ENCODE results near the gene NMT1. TPM values are rescaled to one million over a fixed set of nuclear protein-coding genes. Genes with fewer than 3 reads are reported as not detected.

Gene NMT1
- total RNA-seq, 1 donor from 2014 or later = 96.5 TPM

DNA sequence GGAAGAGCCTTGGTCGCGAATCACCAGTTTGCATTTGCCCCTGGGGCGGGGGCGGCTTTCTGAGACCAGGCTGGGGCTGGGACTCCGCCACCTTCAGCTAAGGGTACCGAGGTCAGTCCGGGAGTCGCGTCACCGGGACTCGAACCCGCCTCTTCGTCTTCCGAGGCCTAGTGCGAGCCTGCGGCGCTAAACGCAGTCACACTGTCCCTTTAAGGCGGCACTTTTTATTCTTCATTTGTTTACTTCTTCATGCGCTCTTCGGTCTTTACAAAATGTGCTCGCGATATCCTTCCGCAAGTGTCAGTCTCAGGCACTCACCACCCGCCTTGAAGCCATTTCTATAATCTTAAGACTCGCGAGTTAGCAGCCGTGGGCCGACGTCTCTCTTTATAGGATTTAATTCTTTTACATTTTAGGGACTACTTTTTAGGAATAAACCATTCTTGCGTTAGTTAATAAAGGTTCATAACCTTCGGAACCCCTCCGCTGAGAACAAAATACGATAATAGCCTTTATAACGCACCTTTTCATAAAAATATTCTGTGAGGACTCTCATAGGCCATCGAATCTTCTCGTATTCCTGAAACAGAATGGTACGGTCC, 86.6 kb downstream of the NMT1 start:
- Mint-ChIP-seq H3K27ac (ENCODE audit: unreplicated experiment) (peak overlapping the region; percentile 100), H3K4me3 (ENCODE audit: unreplicated experiment) (peak overlapping the region; percentile 98), H3K4me1 (ENCODE audit: low read depth, unreplicated experiment) (peaks cover 17% of the 10 kb centered on the region), H3K27me3 (ENCODE audit: unreplicated experiment) (peaks cover 8% of the 10 kb centered on the region), H3K36me3 (ENCODE audit: unreplicated experiment) (no peaks in the 10 kb centered on the region), H3K9me3 (ENCODE audit: unreplicated experiment) (peaks cover 18% of the 10 kb centered on the region)
- TF ChIP-seq, protein P1, sequence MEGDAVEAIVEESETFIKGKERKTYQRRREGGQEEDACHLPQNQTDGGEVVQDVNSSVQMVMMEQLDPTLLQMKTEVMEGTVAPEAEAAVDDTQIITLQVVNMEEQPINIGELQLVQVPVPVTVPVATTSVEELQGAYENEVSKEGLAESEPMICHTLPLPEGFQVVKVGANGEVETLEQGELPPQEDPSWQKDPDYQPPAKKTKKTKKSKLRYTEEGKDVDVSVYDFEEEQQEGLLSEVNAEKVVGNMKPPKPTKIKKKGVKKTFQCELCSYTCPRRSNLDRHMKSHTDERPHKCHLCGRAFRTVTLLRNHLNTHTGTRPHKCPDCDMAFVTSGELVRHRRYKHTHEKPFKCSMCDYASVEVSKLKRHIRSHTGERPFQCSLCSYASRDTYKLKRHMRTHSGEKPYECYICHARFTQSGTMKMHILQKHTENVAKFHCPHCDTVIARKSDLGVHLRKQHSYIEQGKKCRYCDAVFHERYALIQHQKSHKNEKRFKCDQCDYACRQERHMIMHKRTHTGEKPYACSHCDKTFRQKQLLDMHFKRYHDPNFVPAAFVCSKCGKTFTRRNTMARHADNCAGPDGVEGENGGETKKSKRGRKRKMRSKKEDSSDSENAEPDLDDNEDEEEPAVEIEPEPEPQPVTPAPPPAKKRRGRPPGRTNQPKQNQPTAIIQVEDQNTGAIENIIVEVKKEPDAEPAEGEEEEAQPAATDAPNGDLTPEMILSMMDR (IDR thresholded peaks at IDR 0.05; ENCODE audit: partially characterized antibody, unreplicated experiment) = no peak
- peak; percentile 83 for DNase-seq

DNA sequence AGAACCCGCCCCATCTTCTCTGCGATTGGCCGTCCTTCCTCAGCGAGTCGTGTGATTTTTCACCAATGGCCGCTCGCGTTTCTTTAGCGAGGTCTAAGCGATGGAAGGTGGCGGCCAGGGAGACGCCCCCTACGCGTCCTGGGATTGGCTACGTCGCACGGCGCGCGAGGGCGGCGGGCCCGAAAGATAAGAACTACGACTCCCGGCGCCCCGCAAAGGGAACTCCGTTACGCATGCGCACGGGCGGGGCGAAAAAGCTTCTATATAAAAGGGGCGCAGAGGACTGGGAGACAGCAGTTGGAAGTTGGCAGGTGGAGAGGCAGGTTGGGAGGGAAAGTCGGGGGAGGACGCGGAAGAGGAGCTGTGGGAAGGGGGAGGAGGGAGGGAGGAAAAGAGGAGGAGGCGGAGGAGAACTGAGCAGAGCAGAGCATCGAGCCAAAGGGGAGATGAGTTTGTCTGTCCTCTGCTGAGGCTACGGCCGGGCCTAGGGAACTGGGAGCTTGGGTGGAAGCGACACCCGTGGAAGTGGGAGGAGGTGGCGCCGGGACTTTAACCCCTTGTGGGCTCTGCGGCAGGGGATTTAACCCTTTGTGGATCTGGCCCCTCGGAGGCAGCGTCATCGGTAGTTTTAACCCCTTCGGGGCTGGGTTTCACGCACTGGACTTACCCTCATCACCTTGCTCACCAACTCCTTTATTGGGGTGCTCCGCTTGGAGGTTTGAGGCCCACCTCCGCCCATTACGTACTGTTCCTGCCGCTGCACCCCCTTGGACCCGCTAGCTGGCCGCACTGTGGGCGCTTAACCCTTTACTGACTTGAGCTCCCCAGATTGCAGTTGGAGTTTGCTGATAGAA, 87.3 kb downstream of the NMT1 start, which contains the start of gene HEXIM1:
Gene HEXIM1 (plus strand): TSS at position 293 of the 854 bp plus-strand sequence. CDS start 716 bp downstream, outside the sequence.
- peak; percentile 98 for DNase-seq
- TF ChIP-seq, protein P1 (IDR thresholded peaks at IDR 0.05; ENCODE audit: partially characterized antibody, unreplicated experiment) = no peak
- H3K27ac Mint-ChIP-seq (ENCODE audit: unreplicated experiment) = peak within 1 kb of the TSS; percentile 100
- H3K27me3 Mint-ChIP-seq (ENCODE audit: unreplicated experiment) = peaks cover 8% of the 10 kb centered on the region
- H3K36me3 Mint-ChIP-seq (ENCODE audit: unreplicated experiment) = no peaks in the 10 kb centered on the region
- H3K4me1 Mint-ChIP-seq (ENCODE audit: low read depth, unreplicated experiment) = peaks cover 16% of the 10 kb centered on the region
- peak within 1 kb of the TSS; percentile 98 for H3K4me3 Mint-ChIP-seq (ENCODE audit: unreplicated experiment)
- peaks cover 16% of the 10 kb centered on the region for H3K9me3 Mint-ChIP-seq (ENCODE audit: unreplicated experiment)

DNA sequence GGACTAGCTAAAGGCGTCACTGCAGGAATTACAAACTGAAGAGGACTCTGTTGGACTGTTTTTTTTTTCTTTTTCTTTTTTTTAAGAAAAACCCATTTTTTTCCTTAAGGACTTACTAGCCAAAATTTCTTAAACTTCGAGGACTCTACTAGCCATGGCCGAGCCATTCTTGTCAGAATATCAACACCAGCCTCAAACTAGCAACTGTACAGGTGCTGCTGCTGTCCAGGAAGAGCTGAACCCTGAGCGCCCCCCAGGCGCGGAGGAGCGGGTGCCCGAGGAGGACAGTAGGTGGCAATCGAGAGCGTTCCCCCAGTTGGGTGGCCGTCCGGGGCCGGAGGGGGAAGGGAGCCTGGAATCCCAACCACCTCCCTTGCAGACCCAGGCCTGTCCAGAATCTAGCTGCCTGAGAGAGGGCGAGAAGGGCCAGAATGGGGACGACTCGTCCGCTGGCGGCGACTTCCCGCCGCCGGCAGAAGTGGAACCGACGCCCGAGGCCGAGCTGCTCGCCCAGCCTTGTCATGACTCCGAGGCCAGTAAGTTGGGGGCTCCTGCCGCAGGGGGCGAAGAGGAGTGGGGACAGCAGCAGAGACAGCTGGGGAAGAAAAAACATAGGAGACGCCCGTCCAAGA, 88.0 kb downstream of the NMT1 start:
- Mint-ChIP-seq H3K27me3 (ENCODE audit: unreplicated experiment) (peaks cover 8% of the 10 kb centered on the region), H3K36me3 (ENCODE audit: unreplicated experiment) (no peaks in the 10 kb centered on the region), H3K4me3 (ENCODE audit: unreplicated experiment) (peak overlapping the region; percentile 98), H3K27ac (ENCODE audit: unreplicated experiment) (peak overlapping the region; percentile 100), H3K9me3 (ENCODE audit: unreplicated experiment) (peaks cover 16% of the 10 kb centered on the region), H3K4me1 (ENCODE audit: low read depth, unreplicated experiment) (peaks cover 15% of the 10 kb centered on the region)
- TF ChIP-seq, protein P1 (IDR thresholded peaks at IDR 0.05; ENCODE audit: partially characterized antibody, unreplicated experiment) = peak; percentile 66
- peak; percentile 88 for DNase-seq

- DNase-seq = peak; percentile 48
- H3K27me3 Mint-ChIP-seq (ENCODE audit: unreplicated experiment) = peaks cover 8% of the 10 kb centered on the region
- TF ChIP-seq, protein P1 (IDR thresholded peaks at IDR 0.05; ENCODE audit: partially characterized antibody, unreplicated experiment) = no peak
- peak overlapping the region; percentile 100 for H3K27ac Mint-ChIP-seq (ENCODE audit: unreplicated experiment)
- H3K4me1 Mint-ChIP-seq (ENCODE audit: low read depth, unreplicated experiment) = peaks cover 15% of the 10 kb centered on the region
- H3K9me3 Mint-ChIP-seq (ENCODE audit: unreplicated experiment) = peaks cover 16% of the 10 kb centered on the region
- peak overlapping the region; percentile 98 for H3K4me3 Mint-ChIP-seq (ENCODE audit: unreplicated experiment)
- H3K36me3 Mint-ChIP-seq (ENCODE audit: unreplicated experiment) = no peaks in the 10 kb centered on the region
Observed at GRCh38 chr17:45149669-45150664, 88.8 kb downstream of the NMT1 start.
